Astrocyte of the cerebellum (primary cell): ENCODE measurements around the gene FER.

Experiments
- DNase-seq: peaks from one replicate; pipeline ENCODE4 v3.0.0-alpha.2; 2011; ENCODE audit warnings: low read depth
- H3K4me3 ChIP-seq: 2 replicates; pipeline ENCODE4 v1.5.1; 2011; ENCODE audit warnings: mild to moderate bottlenecking, low read depth, low read length, moderate library complexity
- CTCF ChIP-seq: IDR thresholded peaks from 2 replicates; pipeline ENCODE4 v1.5.1; 2012; ENCODE audit warnings: low read length, low read depth, moderate library complexity, mild to moderate bottlenecking; ENCODE audit errors: missing control alignments
- in situ Hi-C: cut with HindIII; loops from 2 replicates; pipeline ENCODE4 v1.10.0; 2017; ENCODE audit warnings: low sequenced_read_pairs

The FER gene

GRCh38 chr5:108797986-108798385 is 50.3 kb downstream of the FER start:
- TF ChIP-seq CTCF, result no peak
- H3K4me3 ChIP-seq, result no peak overlapping the region
- no peak for DNase-seq
- in situ Hi-C loops, result no loop called here

GRCh38 chr5:108798513-108799265 is 51.0 kb downstream of the FER start:
- no peak for DNase-seq
- no peak for TF ChIP-seq CTCF
- in situ Hi-C loops, result no loop called here
- no peak overlapping the region for H3K4me3 ChIP-seq

- in situ Hi-C loops, result no loop called here
- DNase-seq, result no peak
- H3K4me3 ChIP-seq, result no peak overlapping the region
- no peak for TF ChIP-seq CTCF
Measured at GRCh38 chr5:108801301-108801700, 53.6 kb downstream of the FER start.

- H3K4me3 ChIP-seq, result no peak overlapping the region
- in situ Hi-C loops, result no loop called here
- TF ChIP-seq CTCF, result no peak
- DNase-seq, result peak; percentile 62
Measured at GRCh38 chr5:108801776-108802175, 54.1 kb downstream of the FER start.

GRCh38 chr5:108810717-108811116 is 63.0 kb downstream of the FER start:
- H3K4me3 ChIP-seq, result no peak overlapping the region
- in situ Hi-C loops, result no loop called here
- no peak for DNase-seq
- no peak for TF ChIP-seq CTCF

- in situ Hi-C loops, result no loop called here
- no peak for DNase-seq
- TF ChIP-seq CTCF, result no peak
- no peak overlapping the region for H3K4me3 ChIP-seq
Measured at GRCh38 chr5:108813673-108814072, 66.0 kb downstream of the FER start.

- no peak for DNase-seq
- no peak for TF ChIP-seq CTCF
- no peak overlapping the region for H3K4me3 ChIP-seq
- in situ Hi-C loops, result no loop called here
Measured at GRCh38 chr5:108814551-108814950, 66.9 kb downstream of the FER start.
